ENCODE data around the gene SLAMF7. TPM values are rescaled to one million over a fixed set of nuclear protein-coding genes. Genes with fewer than 3 reads are reported as not detected.

Gene SLAMF7
- total and polyA plus RNA-seq, 2 experiments from 2014 or later, result 0.11 TPM; not detected in 1

DNA sequence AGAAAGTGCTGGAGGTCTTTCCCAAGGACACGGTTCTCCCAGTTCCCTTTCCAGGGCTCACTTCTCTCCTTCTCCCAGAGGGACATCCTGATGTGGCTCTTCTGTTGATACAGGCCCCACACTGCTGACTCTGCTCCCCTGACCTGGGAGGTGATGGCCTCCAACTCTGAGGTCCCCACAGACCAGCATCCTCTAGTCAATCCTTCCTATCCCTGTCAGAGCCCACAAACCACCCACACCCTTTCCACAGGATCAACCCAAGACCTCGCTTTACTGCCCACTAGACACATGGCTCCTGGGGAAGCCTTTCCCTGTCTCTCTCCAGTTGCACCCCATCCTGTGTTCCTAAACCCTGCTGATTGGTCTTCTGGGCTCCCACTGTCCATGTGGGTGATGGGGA, 11.6 kb downstream of the SLAMF7 start:
- DNase-seq (ENCODE audit: low spot score) (no peak), ATAC-seq (no peak)
- TF ChIP-seq EZH2phosphoT487 (IDR thresholded peaks at IDR 0.05; ENCODE audit: unreplicated experiment) (no peak), STAT1 (IDR thresholded peaks at IDR 0.05; ENCODE audit: unreplicated experiment) (no peak), CREB1 (CRISPR knock-in tag; IDR thresholded peaks at IDR 0.05; ENCODE audit: low read depth) (no peak), NANOG (IDR thresholded peaks at IDR 0.05; ENCODE audit: borderline replicate concordance) (no peak), ZNF331 (CRISPR knock-in tag; IDR thresholded peaks at IDR 0.05; ENCODE audit: low read depth) (no peak), JUNB (IDR thresholded peaks at IDR 0.05; ENCODE audit: unreplicated experiment) (no peak), POLR2AphosphoS5 (IDR thresholded peaks at IDR 0.05; ENCODE audit: low read depth) (no peak), ZNF114 (CRISPR knock-in tag; IDR thresholded peaks at IDR 0.05) (no peak), EZH2 (IDR thresholded peaks at IDR 0.05; ENCODE audit: low read depth, unreplicated experiment) (no peak)
- TF ChIP-seq, protein P1, sequence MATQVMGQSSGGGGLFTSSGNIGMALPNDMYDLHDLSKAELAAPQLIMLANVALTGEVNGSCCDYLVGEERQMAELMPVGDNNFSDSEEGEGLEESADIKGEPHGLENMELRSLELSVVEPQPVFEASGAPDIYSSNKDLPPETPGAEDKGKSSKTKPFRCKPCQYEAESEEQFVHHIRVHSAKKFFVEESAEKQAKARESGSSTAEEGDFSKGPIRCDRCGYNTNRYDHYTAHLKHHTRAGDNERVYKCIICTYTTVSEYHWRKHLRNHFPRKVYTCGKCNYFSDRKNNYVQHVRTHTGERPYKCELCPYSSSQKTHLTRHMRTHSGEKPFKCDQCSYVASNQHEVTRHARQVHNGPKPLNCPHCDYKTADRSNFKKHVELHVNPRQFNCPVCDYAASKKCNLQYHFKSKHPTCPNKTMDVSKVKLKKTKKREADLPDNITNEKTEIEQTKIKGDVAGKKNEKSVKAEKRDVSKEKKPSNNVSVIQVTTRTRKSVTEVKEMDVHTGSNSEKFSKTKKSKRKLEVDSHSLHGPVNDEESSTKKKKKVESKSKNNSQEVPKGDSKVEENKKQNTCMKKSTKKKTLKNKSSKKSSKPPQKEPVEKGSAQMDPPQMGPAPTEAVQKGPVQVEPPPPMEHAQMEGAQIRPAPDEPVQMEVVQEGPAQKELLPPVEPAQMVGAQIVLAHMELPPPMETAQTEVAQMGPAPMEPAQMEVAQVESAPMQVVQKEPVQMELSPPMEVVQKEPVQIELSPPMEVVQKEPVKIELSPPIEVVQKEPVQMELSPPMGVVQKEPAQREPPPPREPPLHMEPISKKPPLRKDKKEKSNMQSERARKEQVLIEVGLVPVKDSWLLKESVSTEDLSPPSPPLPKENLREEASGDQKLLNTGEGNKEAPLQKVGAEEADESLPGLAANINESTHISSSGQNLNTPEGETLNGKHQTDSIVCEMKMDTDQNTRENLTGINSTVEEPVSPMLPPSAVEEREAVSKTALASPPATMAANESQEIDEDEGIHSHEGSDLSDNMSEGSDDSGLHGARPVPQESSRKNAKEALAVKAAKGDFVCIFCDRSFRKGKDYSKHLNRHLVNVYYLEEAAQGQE (IDR thresholded peaks at IDR 0.05; ENCODE audit: unreplicated experiment), result no peak
- TF ChIP-seq, protein P2, sequence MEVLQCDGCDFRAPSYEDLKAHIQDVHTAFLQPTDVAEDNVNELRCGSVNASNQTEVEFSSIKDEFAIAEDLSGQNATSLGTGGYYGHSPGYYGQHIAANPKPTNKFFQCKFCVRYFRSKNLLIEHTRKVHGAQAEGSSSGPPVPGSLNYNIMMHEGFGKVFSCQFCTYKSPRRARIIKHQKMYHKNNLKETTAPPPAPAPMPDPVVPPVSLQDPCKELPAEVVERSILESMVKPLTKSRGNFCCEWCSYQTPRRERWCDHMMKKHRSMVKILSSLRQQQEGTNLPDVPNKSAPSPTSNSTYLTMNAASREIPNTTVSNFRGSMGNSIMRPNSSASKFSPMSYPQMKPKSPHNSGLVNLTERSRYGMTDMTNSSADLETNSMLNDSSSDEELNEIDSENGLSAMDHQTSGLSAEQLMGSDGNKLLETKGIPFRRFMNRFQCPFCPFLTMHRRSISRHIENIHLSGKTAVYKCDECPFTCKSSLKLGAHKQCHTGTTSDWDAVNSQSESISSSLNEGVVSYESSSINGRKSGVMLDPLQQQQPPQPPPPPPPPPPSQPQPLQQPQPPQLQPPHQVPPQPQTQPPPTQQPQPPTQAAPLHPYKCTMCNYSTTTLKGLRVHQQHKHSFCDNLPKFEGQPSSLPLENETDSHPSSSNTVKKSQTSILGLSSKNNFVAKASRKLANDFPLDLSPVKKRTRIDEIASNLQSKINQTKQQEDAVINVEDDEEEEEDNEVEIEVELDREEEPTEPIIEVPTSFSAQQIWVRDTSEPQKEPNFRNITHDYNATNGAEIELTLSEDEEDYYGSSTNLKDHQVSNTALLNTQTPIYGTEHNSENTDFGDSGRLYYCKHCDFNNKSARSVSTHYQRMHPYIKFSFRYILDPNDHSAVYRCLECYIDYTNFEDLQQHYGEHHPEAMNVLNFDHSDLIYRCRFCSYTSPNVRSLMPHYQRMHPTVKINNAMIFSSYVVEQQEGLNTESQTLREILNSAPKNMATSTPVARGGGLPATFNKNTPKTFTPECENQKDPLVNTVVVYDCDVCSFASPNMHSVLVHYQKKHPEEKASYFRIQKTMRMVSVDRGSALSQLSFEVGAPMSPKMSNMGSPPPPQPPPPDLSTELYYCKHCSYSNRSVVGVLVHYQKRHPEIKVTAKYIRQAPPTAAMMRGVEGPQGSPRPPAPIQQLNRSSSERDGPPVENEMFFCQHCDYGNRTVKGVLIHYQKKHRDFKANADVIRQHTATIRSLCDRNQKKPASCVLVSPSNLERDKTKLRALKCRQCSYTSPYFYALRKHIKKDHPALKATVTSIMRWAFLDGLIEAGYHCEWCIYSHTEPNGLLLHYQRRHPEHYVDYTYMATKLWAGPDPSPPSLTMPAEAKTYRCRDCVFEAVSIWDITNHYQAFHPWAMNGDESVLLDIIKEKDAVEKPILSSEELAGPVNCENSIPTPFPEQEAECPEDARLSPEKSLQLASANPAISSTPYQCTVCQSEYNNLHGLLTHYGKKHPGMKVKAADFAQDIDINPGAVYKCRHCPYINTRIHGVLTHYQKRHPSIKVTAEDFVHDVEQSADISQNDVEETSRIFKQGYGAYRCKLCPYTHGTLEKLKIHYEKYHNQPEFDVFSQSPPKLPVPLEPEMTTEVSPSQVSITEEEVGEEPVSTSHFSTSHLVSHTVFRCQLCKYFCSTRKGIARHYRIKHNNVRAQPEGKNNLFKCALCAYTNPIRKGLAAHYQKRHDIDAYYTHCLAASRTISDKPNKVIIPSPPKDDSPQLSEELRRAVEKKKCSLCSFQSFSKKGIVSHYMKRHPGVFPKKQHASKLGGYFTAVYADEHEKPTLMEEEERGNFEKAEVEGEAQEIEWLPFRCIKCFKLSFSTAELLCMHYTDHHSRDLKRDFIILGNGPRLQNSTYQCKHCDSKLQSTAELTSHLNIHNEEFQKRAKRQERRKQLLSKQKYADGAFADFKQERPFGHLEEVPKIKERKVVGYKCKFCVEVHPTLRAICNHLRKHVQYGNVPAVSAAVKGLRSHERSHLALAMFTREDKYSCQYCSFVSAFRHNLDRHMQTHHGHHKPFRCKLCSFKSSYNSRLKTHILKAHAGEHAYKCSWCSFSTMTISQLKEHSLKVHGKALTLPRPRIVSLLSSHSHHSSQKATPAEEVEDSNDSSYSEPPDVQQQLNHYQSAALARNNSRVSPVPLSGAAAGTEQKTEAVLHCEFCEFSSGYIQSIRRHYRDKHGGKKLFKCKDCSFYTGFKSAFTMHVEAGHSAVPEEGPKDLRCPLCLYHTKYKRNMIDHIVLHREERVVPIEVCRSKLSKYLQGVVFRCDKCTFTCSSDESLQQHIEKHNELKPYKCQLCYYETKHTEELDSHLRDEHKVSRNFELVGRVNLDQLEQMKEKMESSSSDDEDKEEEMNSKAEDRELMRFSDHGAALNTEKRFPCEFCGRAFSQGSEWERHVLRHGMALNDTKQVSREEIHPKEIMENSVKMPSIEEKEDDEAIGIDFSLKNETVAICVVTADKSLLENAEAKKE (CRISPR knock-in tag; IDR thresholded peaks at IDR 0.05), result no peak
- TF ChIP-seq, protein P3, sequence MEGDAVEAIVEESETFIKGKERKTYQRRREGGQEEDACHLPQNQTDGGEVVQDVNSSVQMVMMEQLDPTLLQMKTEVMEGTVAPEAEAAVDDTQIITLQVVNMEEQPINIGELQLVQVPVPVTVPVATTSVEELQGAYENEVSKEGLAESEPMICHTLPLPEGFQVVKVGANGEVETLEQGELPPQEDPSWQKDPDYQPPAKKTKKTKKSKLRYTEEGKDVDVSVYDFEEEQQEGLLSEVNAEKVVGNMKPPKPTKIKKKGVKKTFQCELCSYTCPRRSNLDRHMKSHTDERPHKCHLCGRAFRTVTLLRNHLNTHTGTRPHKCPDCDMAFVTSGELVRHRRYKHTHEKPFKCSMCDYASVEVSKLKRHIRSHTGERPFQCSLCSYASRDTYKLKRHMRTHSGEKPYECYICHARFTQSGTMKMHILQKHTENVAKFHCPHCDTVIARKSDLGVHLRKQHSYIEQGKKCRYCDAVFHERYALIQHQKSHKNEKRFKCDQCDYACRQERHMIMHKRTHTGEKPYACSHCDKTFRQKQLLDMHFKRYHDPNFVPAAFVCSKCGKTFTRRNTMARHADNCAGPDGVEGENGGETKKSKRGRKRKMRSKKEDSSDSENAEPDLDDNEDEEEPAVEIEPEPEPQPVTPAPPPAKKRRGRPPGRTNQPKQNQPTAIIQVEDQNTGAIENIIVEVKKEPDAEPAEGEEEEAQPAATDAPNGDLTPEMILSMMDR (conservative IDR thresholded peaks at IDR 0.05; ENCODE audit: low read depth in 2 of 2), result no peak
- TF ChIP-seq, protein P4, sequence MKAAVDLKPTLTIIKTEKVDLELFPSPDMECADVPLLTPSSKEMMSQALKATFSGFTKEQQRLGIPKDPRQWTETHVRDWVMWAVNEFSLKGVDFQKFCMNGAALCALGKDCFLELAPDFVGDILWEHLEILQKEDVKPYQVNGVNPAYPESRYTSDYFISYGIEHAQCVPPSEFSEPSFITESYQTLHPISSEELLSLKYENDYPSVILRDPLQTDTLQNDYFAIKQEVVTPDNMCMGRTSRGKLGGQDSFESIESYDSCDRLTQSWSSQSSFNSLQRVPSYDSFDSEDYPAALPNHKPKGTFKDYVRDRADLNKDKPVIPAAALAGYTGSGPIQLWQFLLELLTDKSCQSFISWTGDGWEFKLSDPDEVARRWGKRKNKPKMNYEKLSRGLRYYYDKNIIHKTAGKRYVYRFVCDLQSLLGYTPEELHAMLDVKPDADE (IDR thresholded peaks at IDR 0.05), result no peak
- Histone ChIP-seq H3K9me2 (ENCODE audit: insufficient read depth) (peaks cover 22% of the 10 kb centered on the region), H3K4me3 (no peak overlapping the region), H3F3A (replicated peaks; ENCODE audit: low read depth) (0 out of 2 replicates have a peak, but pooled peaks cover 3% of the 10 kb centered on the region), H2AFZ (no peak overlapping the region), H3K4me2 (no peak overlapping the region), H3K4me1 (ENCODE audit: insufficient read depth) (peaks cover 10% of the 10 kb centered on the region), H3K79me2 (replicated peaks; ENCODE audit: insufficient read depth) (no peaks in the 10 kb centered on the region), H3K27ac (ENCODE audit: low read depth) (no peak overlapping the region), H3K36me3 (ENCODE audit: insufficient read depth) (no peaks in the 10 kb centered on the region), H3K27me3 (ENCODE audit: insufficient read depth) (no peaks in the 10 kb centered on the region), H4K20me1 (replicated peaks; ENCODE audit: insufficient read depth) (no peaks in the 10 kb centered on the region)
- Mint-ChIP-seq H3K9me3 (no peaks in the 10 kb centered on the region; the same call in 2 of the 3 replicates), H3K4me3 (no peak overlapping the region), H3K36me3 (ENCODE audit: low read depth) (no peaks in the 10 kb centered on the region), H3K4me1 (peaks cover 13% of the 10 kb centered on the region; the same call in 2 of the 3 replicates), H3K27me3 (ENCODE audit: insufficient read depth, low read depth, poor library complexity) (peaks cover 3% of the 10 kb centered on the region), H3K27ac (no peak overlapping the region)
